OCI-LY3 (cell line): ENCODE data around the gene TM9SF4.
A peak's percentile ranks its signal among the peaks of the same experiment; 100 is the strongest.

Experiments used
- H2AFZ ChIP-seq: fragments of 200-600, 300-600 bp; shearing (Covaris generic); 2 replicates; pipeline ENCODE4 v1.6.0; 2014; ENCODE audit warnings: antibody characterized with exemption, low read depth, low read length
- H3K27ac ChIP-seq: fragments of 200-600, 300-600 bp; sonication (generic); 2 replicates; pipeline ENCODE4 v1.5.1; 2014; ENCODE audit warnings: mild to moderate bottlenecking, low read length, moderate library complexity, mixed read lengths
- H3K27me3 ChIP-seq: fragments of 200-600, 300-600 bp; sonication (generic); 2 replicates; pipeline ENCODE4 v1.6.1; 2014; ENCODE audit warnings: low read depth, low read length, mixed read lengths
- H3K36me3 ChIP-seq: fragments of 200-600, 300-600 bp; sonication (generic); replicated peaks from 2 replicates; pipeline ENCODE3; 2014; ENCODE audit warnings: low read depth, low read length, mixed read lengths
- H3K4me1 ChIP-seq: fragments of 300-600, 200-600 bp; sonication (generic); 2 replicates; pipeline ENCODE4 v1.6.1; 2014; ENCODE audit warnings: low read length, mixed read lengths
- H3K4me2 ChIP-seq: fragments of 200-600, 300-600 bp; sonication (generic); 2 replicates; pipeline ENCODE4 v1.6.1; 2014; ENCODE audit warnings: low read length, mixed read lengths
- H3K4me3 ChIP-seq: fragments of 300-600, 200-600 bp; sonication (generic); 2 replicates; pipeline ENCODE4 v1.5.1; 2014; ENCODE audit warnings: antibody characterized with exemption, mild to moderate bottlenecking, low read length, moderate library complexity
- H3K79me2 ChIP-seq: fragments of 300-600, 200-600 bp; shearing (Covaris generic); 2 replicates; pipeline ENCODE4 v1.6.1; 2014; ENCODE audit warnings: mild to moderate bottlenecking, low read length, mixed read lengths
- H3K9ac ChIP-seq: fragments of 300-600, 200-600 bp; shearing (Covaris generic); 2 replicates; pipeline ENCODE4 v1.6.0; 2014; ENCODE audit warnings: mild to moderate bottlenecking, low read length, moderate library complexity
- H3K9me3 ChIP-seq: fragments of 200-600, 300-600 bp; shearing (Covaris generic); 2 replicates; pipeline ENCODE4 v1.6.1; 2014; ENCODE audit warnings: low read length, mixed read lengths; ENCODE audit not compliant: insufficient read depth
- H4K20me1 ChIP-seq: fragments of 200-600, 300-600 bp; sonication (generic); 2 replicates; pipeline ENCODE4 v1.6.1; 2016; ENCODE audit warnings: low read length, mixed read lengths; ENCODE audit not compliant: insufficient read depth
- CTCF ChIP-seq: fragments of 200-600, 300-600 bp; sonication (generic); IDR thresholded peaks from 2 replicates; pipeline ENCODE4 v1.5.1; 2014; ENCODE audit warnings: antibody characterized with exemption, low read length, low read depth
- EZH2phosphoT487 ChIP-seq: fragments of 200-600 bp; shearing (Covaris generic); IDR thresholded peaks from 2 replicates; pipeline ENCODE4 v1.6.1; 2018; ENCODE audit warnings: antibody characterized with exemption, mixed run types, low read depth

TM9SF4 gene

GRCh38 chr20:32153771-32154170, 44.3 kb downstream of the TM9SF4 start:
- Histone ChIP-seq H3K27ac (no peak overlapping the region), H3K9ac (no peak overlapping the region), H3K27me3 (no peaks in the 10 kb centered on the region), H3K4me2 (no peak overlapping the region), H3K79me2 (no peaks in the 10 kb centered on the region), H4K20me1 (no peaks in the 10 kb centered on the region), H3K4me1 (peaks cover 13% of the 10 kb centered on the region), H2AFZ (no peak overlapping the region), H3K36me3 (peaks cover 66% of the 10 kb centered on the region), H3K4me3 (no peak overlapping the region), H3K9me3 (no peaks in the 10 kb centered on the region)
- TF ChIP-seq CTCF = no peak
- TF ChIP-seq EZH2phosphoT487 = no peak

- Histone ChIP-seq H3K4me2 (peak overlapping the region; percentile 4; the same call in 1 of the 2 replicates), H3K9ac (no peak overlapping the region), H3K36me3 (peaks cover 68% of the 10 kb centered on the region), H2AFZ (no peak overlapping the region), H3K27ac (peak overlapping the region; percentile 55), H3K9me3 (no peaks in the 10 kb centered on the region), H3K4me1 (peaks cover 13% of the 10 kb centered on the region), H3K27me3 (no peaks in the 10 kb centered on the region), H4K20me1 (no peaks in the 10 kb centered on the region), H3K79me2 (no peaks in the 10 kb centered on the region), H3K4me3 (no peak overlapping the region)
- TF ChIP-seq EZH2phosphoT487 (no peak), CTCF (peak; percentile 58)
Observed at GRCh38 chr20:32155017-32155981, 45.8 kb downstream of the TM9SF4 start.

- H3K27ac ChIP-seq = no peak overlapping the region
- H3K4me3 ChIP-seq = no peak overlapping the region
- no peaks in the 10 kb centered on the region for H4K20me1 ChIP-seq
- H2AFZ ChIP-seq = no peak overlapping the region
- H3K9ac ChIP-seq = no peak overlapping the region
- no peaks in the 10 kb centered on the region for H3K27me3 ChIP-seq
- H3K36me3 ChIP-seq = peaks cover 68% of the 10 kb centered on the region
- peaks cover 13% of the 10 kb centered on the region for H3K4me1 ChIP-seq
- no peaks in the 10 kb centered on the region for H3K79me2 ChIP-seq
- TF ChIP-seq EZH2phosphoT487 (no peak), CTCF (no peak)
- H3K9me3 ChIP-seq = no peaks in the 10 kb centered on the region
- H3K4me2 ChIP-seq = no peak overlapping the region
Observed at GRCh38 chr20:32157611-32158010, 48.1 kb downstream of the TM9SF4 start.

GRCh38 chr20:32158351-32158750, 48.8 kb downstream of the TM9SF4 start:
- no peaks in the 10 kb centered on the region for H3K79me2 ChIP-seq
- no peak overlapping the region for H3K4me3 ChIP-seq
- peaks cover 65% of the 10 kb centered on the region for H3K36me3 ChIP-seq
- no peak overlapping the region for H3K9ac ChIP-seq
- no peaks in the 10 kb centered on the region for H4K20me1 ChIP-seq
- no peak overlapping the region for H2AFZ ChIP-seq
- peaks cover 13% of the 10 kb centered on the region for H3K4me1 ChIP-seq
- no peaks in the 10 kb centered on the region for H3K9me3 ChIP-seq
- H3K4me2 ChIP-seq = no peak overlapping the region
- TF ChIP-seq EZH2phosphoT487 (no peak), CTCF (no peak)
- H3K27ac ChIP-seq = no peak overlapping the region
- no peaks in the 10 kb centered on the region for H3K27me3 ChIP-seq
